ENCODE measurements around the gene ACOT8. TPM values are rescaled to one million over a fixed set of nuclear protein-coding genes. Genes with fewer than 3 reads are reported as not detected.

Gene ACOT8
- total RNA-seq, 1 donor from 2014 or later = 13.4 TPM

- H3K4me1 ChIP-seq = no peaks in the 10 kb centered on the region
- no peaks in the 10 kb centered on the region for H4K20me1 ChIP-seq (ENCODE audit: low read depth)
- no peaks in the 10 kb centered on the region for H3K27me3 ChIP-seq
- no peaks in the 10 kb centered on the region for H3K36me3 Mint-ChIP-seq
- H3K79me2 ChIP-seq (ENCODE audit: low read depth) = peaks cover 12% of the 10 kb centered on the region
- DNase-seq (ENCODE audit: low spot score) = no peak
- no peaks in the 10 kb centered on the region for H3K9me3 Mint-ChIP-seq
- H3K27me3 Mint-ChIP-seq (ENCODE audit: insufficient read depth, low read depth) = no peaks in the 10 kb centered on the region
- no peak overlapping the region for H3K4me3 ChIP-seq
- no peak overlapping the region for H3K4me3 Mint-ChIP-seq
- no peaks in the 10 kb centered on the region for H3F3A ChIP-seq (ENCODE audit: low read depth)
- H3K4me2 ChIP-seq = no peak overlapping the region
- H3K9me3 ChIP-seq (ENCODE audit: low read depth) = no peaks in the 10 kb centered on the region
- no peak overlapping the region for H3K9ac ChIP-seq
- peaks cover 22% of the 10 kb centered on the region for H3K4me1 Mint-ChIP-seq
- TF ChIP-seq EZH2phosphoT487 (IDR thresholded peaks at IDR 0.05) (no peak), EZH2 (IDR thresholded peaks at IDR 0.05) (no peak), CTCF (IDR thresholded peaks at IDR 0.05) (no peak)
- no peak overlapping the region for H2AFZ ChIP-seq (replicated peaks)
- no peak overlapping the region for H3K27ac ChIP-seq
- H3K36me3 ChIP-seq = no peaks in the 10 kb centered on the region
- no peak overlapping the region for H3K27ac Mint-ChIP-seq
Measured at GRCh38 chr20:45853484-45853883, 3.7 kb downstream of the ACOT8 start.

- no peaks in the 10 kb centered on the region for H3K9me3 ChIP-seq (ENCODE audit: low read depth)
- Mint-ChIP-seq H3K9me3 (no peaks in the 10 kb centered on the region), H3K36me3 (no peaks in the 10 kb centered on the region), H3K27ac (no peak overlapping the region), H3K4me3 (no peak overlapping the region), H3K27me3 (ENCODE audit: insufficient read depth, low read depth) (no peaks in the 10 kb centered on the region), H3K4me1 (peaks cover 12% of the 10 kb centered on the region)
- no peak overlapping the region for H3K9ac ChIP-seq
- peaks cover 12% of the 10 kb centered on the region for H3K79me2 ChIP-seq (ENCODE audit: low read depth)
- DNase-seq (ENCODE audit: low spot score) = no peak
- H4K20me1 ChIP-seq (ENCODE audit: low read depth) = no peaks in the 10 kb centered on the region
- H3K4me1 ChIP-seq = no peaks in the 10 kb centered on the region
- H3F3A ChIP-seq (ENCODE audit: low read depth) = no peaks in the 10 kb centered on the region
- H3K4me2 ChIP-seq = no peak overlapping the region
- no peak overlapping the region for H2AFZ ChIP-seq (replicated peaks)
- no peak overlapping the region for H3K27ac ChIP-seq
- no peaks in the 10 kb centered on the region for H3K27me3 ChIP-seq
- TF ChIP-seq CTCF (IDR thresholded peaks at IDR 0.05) (no peak), EZH2 (IDR thresholded peaks at IDR 0.05) (no peak), EZH2phosphoT487 (IDR thresholded peaks at IDR 0.05) (no peak)
- no peak overlapping the region for H3K4me3 ChIP-seq
- H3K36me3 ChIP-seq = no peaks in the 10 kb centered on the region
Measured at GRCh38 chr20:45852326-45852725, 4.9 kb downstream of the ACOT8 start.

- no peak overlapping the region for H3K4me3 Mint-ChIP-seq
- Histone ChIP-seq H2AFZ (replicated peaks) (no peak overlapping the region), H3K9me3 (ENCODE audit: low read depth) (no peaks in the 10 kb centered on the region), H4K20me1 (ENCODE audit: low read depth) (no peaks in the 10 kb centered on the region), H3K4me1 (no peaks in the 10 kb centered on the region), H3F3A (ENCODE audit: low read depth) (no peaks in the 10 kb centered on the region), H3K27me3 (no peaks in the 10 kb centered on the region), H3K79me2 (ENCODE audit: low read depth) (peaks cover 8% of the 10 kb centered on the region), H3K27ac (no peak overlapping the region), H3K36me3 (no peaks in the 10 kb centered on the region), H3K4me3 (no peak overlapping the region), H3K4me2 (no peak overlapping the region), H3K9ac (no peak overlapping the region)
- no peak for DNase-seq (ENCODE audit: low spot score)
- no peaks in the 10 kb centered on the region for H3K27me3 Mint-ChIP-seq (ENCODE audit: insufficient read depth, low read depth)
- TF ChIP-seq EZH2 (IDR thresholded peaks at IDR 0.05) (no peak), EZH2phosphoT487 (IDR thresholded peaks at IDR 0.05) (no peak), CTCF (IDR thresholded peaks at IDR 0.05) (no peak)
- no peaks in the 10 kb centered on the region for H3K9me3 Mint-ChIP-seq
- no peak overlapping the region for H3K27ac Mint-ChIP-seq
- peaks cover 9% of the 10 kb centered on the region for H3K4me1 Mint-ChIP-seq
- H3K36me3 Mint-ChIP-seq = no peaks in the 10 kb centered on the region
Measured at GRCh38 chr20:45851501-45851900, 5.7 kb downstream of the ACOT8 start.

Measured in neural progenitor cell (in vitro differentiated cells).